NCI-H2227 treated with DMSO at 0.1 percent for 48 hours (cell line): Measurements from ENCODE around the gene MYB.
"Not testable (repeated sequence)": the region's sequence is repeated elsewhere in the genome, so short reads cannot be mapped to it uniquely, and the experiment has no call there.

ENCODE experiments used
- DNase-seq: peaks from one replicate; lab custom pipeline; 2025; lab: John Stamatoyannopoulos, UW

The MYB gene

GRCh38 chr6:135222623-135223022 lies 41.5 kb downstream of the MYB start:
- DNase-seq: no peak

GRCh38 chr6:135224037-135224647 lies 43.0 kb downstream of the MYB start:
- DNase-seq: no peak

- no peak for DNase-seq
These were observed 44.8 kb downstream of the MYB start for GRCh38 chr6:135225911-135226310.

- no peak for DNase-seq
These were observed 45.4 kb downstream of the MYB start for GRCh38 chr6:135226537-135226936.

GRCh38 chr6:135227349-135227748 lies 46.2 kb downstream of the MYB start:
- DNase-seq: no peak

- DNase-seq: no peak
These were observed 46.6 kb downstream of the MYB start for GRCh38 chr6:135227758-135228157.

GRCh38 chr6:135228486-135228885 lies 47.4 kb downstream of the MYB start:
- no peak for DNase-seq

- DNase-seq: no peak
These were observed 48.9 kb downstream of the MYB start for GRCh38 chr6:135229996-135230395.

GRCh38 chr6:135230711-135231468 lies 49.8 kb downstream of the MYB start:
- DNase-seq: no peak

- no peak for DNase-seq
These were observed 50.3 kb downstream of the MYB start for GRCh38 chr6:135231469-135231844.

- DNase-seq: no peak
These were observed 52.8 kb downstream of the MYB start for GRCh38 chr6:135233686-135234491.

GRCh38 chr6:135234492-135234780 lies 53.3 kb downstream of the MYB start:
- DNase-seq: no peak

GRCh38 chr6:135235716-135236115 lies 54.6 kb downstream of the MYB start:
- DNase-seq: no peak

GRCh38 chr6:135236319-135236718 lies 55.2 kb downstream of the MYB start:
- DNase-seq: no peak

GRCh38 chr6:135236732-135237131 lies 55.6 kb downstream of the MYB start:
- DNase-seq: no peak

GRCh38 chr6:135240711-135241110 lies 59.6 kb downstream of the MYB start:
- no peak for DNase-seq

- no peak for DNase-seq
These were observed 63.0 kb downstream of the MYB start for GRCh38 chr6:135243871-135244796.

- no peak for DNase-seq
These were observed 63.7 kb downstream of the MYB start for GRCh38 chr6:135244805-135245204.

GRCh38 chr6:135246412-135247012 lies 65.4 kb downstream of the MYB start:
- DNase-seq: not testable (repeated sequence)

- DNase-seq: no peak
These were observed 69.1 kb downstream of the MYB start for GRCh38 chr6:135250234-135250633.

GRCh38 chr6:135250751-135251497 lies 69.8 kb downstream of the MYB start:
- DNase-seq: no peak
